ENCODE measurements around the gene SLC9A8. TPM values are rescaled to one million over a fixed set of nuclear protein-coding genes. Genes with fewer than 3 reads are reported as not detected.

The SLC9A8 gene
- total and polyA plus RNA-seq, 2 of the 8 experiments (the other 6 are each of a cell fraction or from before 2014, with no cell fraction given) = 3.2 to 6.2 TPM

DNA sequence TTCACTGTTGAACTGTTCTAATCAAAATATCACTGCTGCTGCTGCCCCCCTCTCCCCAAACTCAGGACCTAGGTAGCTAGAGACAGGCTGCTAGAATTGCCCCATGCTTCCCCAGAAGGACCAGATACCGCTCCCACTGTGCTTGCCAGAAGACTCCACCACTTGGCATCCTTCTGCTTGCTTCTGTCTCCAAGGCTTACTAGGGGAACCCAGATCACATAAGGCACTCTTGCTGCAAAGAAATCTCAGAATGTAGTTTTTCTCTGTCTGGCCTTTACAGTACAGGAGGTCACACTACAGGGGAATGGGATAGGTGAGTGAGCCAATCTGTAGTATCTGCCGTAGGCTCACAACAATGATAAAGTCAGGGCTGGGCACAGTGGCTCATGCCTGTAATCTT lies 21.5 kb upstream of the SLC9A8 start:
- Histone ChIP-seq H2BK12ac (ENCODE audit: low read depth, low read length) (no peak overlapping the region), H3K4me2 (ENCODE audit: insufficient read depth in 1 of 2, low read depth in 2 of 2, low read length in 2 of 2) (no peak overlapping the region), H3K27me3 (replicated peaks in 1 of 4; ENCODE audit: control insufficient read depth in 3 of 4, extremely low read depth in 1 of 4, insufficient read depth in 3 of 4, low read length in 3 of 4) (no peaks in the 10 kb centered on the region), H3K18ac (ENCODE audit: extremely low read depth, low read length) (no peak overlapping the region), H3K56ac (replicated peaks; ENCODE audit: insufficient read length, low read depth, low read length) (no peak overlapping the region), H3K36me3 (ENCODE audit: control insufficient read depth in 2 of 4, insufficient read depth in 4 of 4, low read length in 3 of 4) (no peaks in the 10 kb centered on the region), H2BK5ac (ENCODE audit: low read depth, low read length) (no peak overlapping the region), H3K4me3 (ENCODE audit: extremely low read depth in 1 of 4, insufficient read depth in 2 of 4, low read depth in 3 of 4, low read length in 4 of 4) (no peak overlapping the region), H3K14ac (ENCODE audit: insufficient read length) (no peak overlapping the region), H4K5ac (ENCODE audit: insufficient read length, low read depth, low read length) (no peak overlapping the region), H2AK5ac (ENCODE audit: low read depth, low read length) (no peak overlapping the region), H2BK15ac (ENCODE audit: low read length) (no peak overlapping the region), H3K9me3 (ENCODE audit: insufficient read depth in 2 of 2, low read depth in 1 of 2, low read length in 1 of 2) (no peaks in the 10 kb centered on the region), H4K91ac (replicated peaks; ENCODE audit: insufficient read length, low read length) (no peak overlapping the region), H3K27ac (ENCODE audit: low read depth, low read length) (no peak overlapping the region), H3K79me1 (ENCODE audit: low read depth, low read length) (no peaks in the 10 kb centered on the region), H4K8ac (ENCODE audit: extremely low read depth, insufficient read depth, low read length) (no peak overlapping the region), H3K9ac (replicated peaks in 1 of 4; ENCODE audit: extremely low read depth in 1 of 4, low read depth in 3 of 4, low read length in 3 of 4) (no peak overlapping the region), H3K4ac (replicated peaks; ENCODE audit: insufficient read length, low read depth, low read length) (no peak overlapping the region), H2BK120ac (replicated peaks; ENCODE audit: low read depth, low read length) (no peak overlapping the region), H3K23ac (ENCODE audit: insufficient read length) (no peak overlapping the region), H2BK20ac (ENCODE audit: low read length) (no peak overlapping the region), H4K20me1 (replicated peaks in 1 of 2; ENCODE audit: control insufficient read depth in 1 of 2, insufficient read depth in 2 of 2, low read length in 2 of 2) (no peaks in the 10 kb centered on the region), H2AFZ (ENCODE audit: low read length) (no peak overlapping the region), H3K4me1 (replicated peaks in 1 of 4; ENCODE audit: control insufficient read depth in 3 of 4, insufficient read depth in 4 of 4, low read length in 3 of 4) (no peaks in the 10 kb centered on the region; a peak in 1 of 7 replicates), H3K79me2 (ENCODE audit: control insufficient read depth in 1 of 2, insufficient read depth in 2 of 2, low read length in 2 of 2) (no peaks in the 10 kb centered on the region), H3K23me2 (ENCODE audit: low read depth, low read length) (0 out of 2 replicates have a peak, but pooled peaks cover 3% of the 10 kb centered on the region)
- no peak for FAIRE-seq
- ChIA-PET CTCF (ENCODE audit: partially characterized antibody) (interaction anchor here (1.4 to 2.2 kb wide), 2 partner anchors 16 kb away, joined by 4 to 7 read pairs; no protein-coding TSS in a partner anchor), POLR2A (ENCODE audit: partially characterized antibody) (interaction anchor here (1.6 kb wide), 1 partner anchor 10 kb away, joined by 5 read pairs; no protein-coding TSS in a partner anchor)
- no peak for TF ChIP-seq SIX5 (IDR thresholded peaks at IDR 0.05; ENCODE audit: low read depth, low read length)
- TF ChIP-seq JUND (IDR thresholded peaks at IDR 0.05; ENCODE audit: low read length) = no peak
- TF ChIP-seq ATF2 (IDR thresholded peaks at IDR 0.05; ENCODE audit: low read length) = no peak
- no peak for TF ChIP-seq SIN3A (conservative IDR thresholded peaks at IDR 0.05 in 1 of 2, IDR thresholded peaks at IDR 0.05 in 1 of 2; ENCODE audit: low read depth in 1 of 2, low read length in 2 of 2)
- WGBS, 2 experiments (ENCODE audit: extremely low coverage in 1 of 2, insufficient coverage in 1 of 2, insufficient read length in 1 of 2, insufficient replicate concordance in 2 of 2, low coverage in 1 of 2, low lambda C conversion rate in 2 of 2, missing lambda C conversion rate in 1 of 2) = 50% methylated on average over 2 of the region's 2 CpGs; no CpG with 5 or more reads in 1 of the 2 experiments
- DNase-seq (ENCODE audit: low read depth in 1 of 2, low spot score in 2 of 2) = no peak

All from H1 (cell line).